Fibroblast of lung (primary cell): ENCODE results near the gene GDI1.

Source experiments
- CTCF ChIP-seq, 2 donors: IDR thresholded peaks in 1 of 2; conservative IDR thresholded peaks in 1 of 2; 1 replicate in 1 of 2; 2 replicates in 1 of 2; pipeline ENCODE4 v1.5.1; 2011 to 2012; ENCODE audit warnings: low read length in 2 of 2, control low read depth in 1 of 2, inconsistent platforms in 1 of 2, low read depth in 1 of 2, mild to moderate bottlenecking in 1 of 2
- EZH2 ChIP-seq: IDR thresholded peaks from 2 replicates; pipeline ENCODE4 v1.5.1; 2012; ENCODE audit warnings: low read length, control low read depth, mild to moderate bottlenecking; ENCODE audit errors: missing control alignments

GRCh38 chrX:154432210-154432609 is 4.7 kb upstream of the GDI1 start:
- TF ChIP-seq CTCF (conservative IDR thresholded peaks at IDR 0.05 in 1 of 2, IDR thresholded peaks at IDR 0.05 in 1 of 2; ENCODE audit: low read depth in 1 of 2, low read length in 2 of 2) (no peak), EZH2 (no peak)
